DND-41 (cell line): ENCODE measurements around the gene TM4SF20.

ENCODE experiments used
- ATAC-seq: fragments of 200-7000 bp; cut with Tn5 transposase; 3 replicates; pipeline ENCODE4 v1.9.1; 2021; ENCODE audit warnings: low read depth; ENCODE audit not compliant: insufficient read depth
- DNase-seq: peaks from one replicate; pipeline ENCODE4 v3.0.0-alpha.2; 2020
- H2AFZ ChIP-seq: 2 replicates; pipeline ENCODE4 v1.6.0; 2012; ENCODE audit warnings: low read depth, low read length
- H3K27ac ChIP-seq: 2 replicates; pipeline ENCODE4 v1.5.1; 2012; ENCODE audit warnings: low read length, inconsistent platforms
- H3K27me3 ChIP-seq: fragments of 200-600 bp; sonication (generic); 2 replicates; pipeline ENCODE4 v1.6.0; 2012; ENCODE audit warnings: low read length, mild to moderate bottlenecking, inconsistent platforms; ENCODE audit not compliant: insufficient read depth, poor library complexity
- H3K36me3 ChIP-seq: 2 replicates; pipeline ENCODE4 v1.5.1; 2012; ENCODE audit warnings: low read length, inconsistent platforms; ENCODE audit not compliant: insufficient read depth
- H3K4me1 ChIP-seq: 2 replicates; pipeline ENCODE4 v1.5.1; 2012; ENCODE audit warnings: mild to moderate bottlenecking, low read length; ENCODE audit not compliant: insufficient read depth
- H3K4me2 ChIP-seq: 2 replicates; pipeline ENCODE4 v1.6.0; 2012; ENCODE audit warnings: mild to moderate bottlenecking, moderate library complexity, low read length, inconsistent platforms; ENCODE audit not compliant: insufficient read depth
- H3K4me3 ChIP-seq, 2 experiments: fragments of 200-600 bp in 1 of 2; shearing (Covaris generic) in 1 of 2; 2 replicates each; pipeline ENCODE4 v1.5.1; 2012 to 2016; ENCODE audit warnings: inconsistent platforms in 2 of 2, low read length in 2 of 2, mild to moderate bottlenecking in 2 of 2, low read depth in 1 of 2, moderate library complexity in 1 of 2
- H3K79me2 ChIP-seq: 2 replicates; pipeline ENCODE4 v1.6.0; 2012; ENCODE audit warnings: low read length, inconsistent platforms; ENCODE audit not compliant: insufficient read depth
- H3K9ac ChIP-seq: 2 replicates; pipeline ENCODE4 v1.6.0; 2012; ENCODE audit warnings: low read depth, mild to moderate bottlenecking, inconsistent platforms, low read length, moderate library complexity
- H3K9me3 ChIP-seq: 2 replicates; pipeline ENCODE4 v1.5.1; 2012; ENCODE audit warnings: low read length, moderate library complexity, mild to moderate bottlenecking, inconsistent platforms; ENCODE audit not compliant: insufficient read depth, severe bottlenecking
- H4K20me1 ChIP-seq: 2 replicates; pipeline ENCODE4 v1.6.0; 2012; ENCODE audit warnings: low read length; ENCODE audit not compliant: insufficient read depth
- CTCF ChIP-seq: IDR thresholded peaks from 2 replicates; pipeline ENCODE4 v1.5.1; 2012; ENCODE audit warnings: borderline replicate concordance, low read length, moderate library complexity, mild to moderate bottlenecking; ENCODE audit not compliant: poor library complexity, severe bottlenecking; ENCODE audit errors: extremely low read depth
- EZH2 ChIP-seq: IDR thresholded peaks from 3 replicates; pipeline ENCODE4 v1.6.1; 2012; ENCODE audit warnings: borderline replicate concordance, low read depth, mild to moderate bottlenecking, moderate library complexity, low read length, inconsistent platforms; ENCODE audit not compliant: severe bottlenecking

Gene TM4SF20

GRCh38 chr2:227397562-227397961, 18.5 kb upstream of the TM4SF20 start:
- ATAC-seq (no peak), DNase-seq (no peak)
- H3K79me2 ChIP-seq, result no peaks in the 10 kb centered on the region
- H3K36me3 ChIP-seq, result no peaks in the 10 kb centered on the region
- no peaks in the 10 kb centered on the region for H3K27me3 ChIP-seq
- H3K27ac ChIP-seq, result no peak overlapping the region
- no peak overlapping the region for H3K4me3 ChIP-seq
- no peak overlapping the region for H2AFZ ChIP-seq
- TF ChIP-seq CTCF, result no peak
- TF ChIP-seq EZH2, result no peak
- H3K9me3 ChIP-seq, result no peaks in the 10 kb centered on the region
- H3K4me1 ChIP-seq, result no peaks in the 10 kb centered on the region
- H3K9ac ChIP-seq, result no peak overlapping the region
- no peak overlapping the region for H3K4me2 ChIP-seq
- no peaks in the 10 kb centered on the region for H4K20me1 ChIP-seq

- H4K20me1 ChIP-seq, result no peaks in the 10 kb centered on the region
- no peaks in the 10 kb centered on the region for H3K27me3 ChIP-seq
- no peak for DNase-seq
- no peak overlapping the region for H3K9ac ChIP-seq
- no peaks in the 10 kb centered on the region for H3K79me2 ChIP-seq
- H3K9me3 ChIP-seq, result no peaks in the 10 kb centered on the region
- H2AFZ ChIP-seq, result no peak overlapping the region
- no peaks in the 10 kb centered on the region for H3K36me3 ChIP-seq
- no peak for ATAC-seq
- H3K4me3 ChIP-seq, result no peak overlapping the region
- H3K4me1 ChIP-seq, result no peaks in the 10 kb centered on the region
- no peak overlapping the region for H3K4me2 ChIP-seq
- H3K27ac ChIP-seq, result no peak overlapping the region
- TF ChIP-seq EZH2 (no peak), CTCF (no peak)
Observed at GRCh38 chr2:227395556-227395955, 16.4 kb upstream of the TM4SF20 start.

- Histone ChIP-seq H2AFZ (no peak overlapping the region), H3K4me1 (no peaks in the 10 kb centered on the region), H4K20me1 (no peaks in the 10 kb centered on the region), H3K4me2 (no peak overlapping the region), H3K27me3 (no peaks in the 10 kb centered on the region), H3K4me3 (no peak overlapping the region), H3K9ac (no peak overlapping the region), H3K36me3 (no peaks in the 10 kb centered on the region), H3K27ac (no peak overlapping the region), H3K79me2 (no peaks in the 10 kb centered on the region), H3K9me3 (no peaks in the 10 kb centered on the region)
- DNase-seq (no peak), ATAC-seq (no peak)
- TF ChIP-seq EZH2, result no peak
- TF ChIP-seq CTCF, result no peak
Observed at GRCh38 chr2:227394401-227394800, 15.3 kb upstream of the TM4SF20 start.

GRCh38 chr2:227390468-227391256, 11.6 kb upstream of the TM4SF20 start:
- H3K9ac ChIP-seq, result no peak overlapping the region
- H4K20me1 ChIP-seq, result no peaks in the 10 kb centered on the region
- H3K27me3 ChIP-seq, result no peaks in the 10 kb centered on the region
- no peak overlapping the region for H3K4me3 ChIP-seq
- no peak overlapping the region for H3K27ac ChIP-seq
- TF ChIP-seq EZH2, result no peak
- TF ChIP-seq CTCF, result no peak
- no peaks in the 10 kb centered on the region for H3K79me2 ChIP-seq
- no peak overlapping the region for H3K4me2 ChIP-seq
- no peaks in the 10 kb centered on the region for H3K4me1 ChIP-seq
- H2AFZ ChIP-seq, result no peak overlapping the region
- DNase-seq (no peak), ATAC-seq (no peak)
- H3K36me3 ChIP-seq, result no peaks in the 10 kb centered on the region
- no peaks in the 10 kb centered on the region for H3K9me3 ChIP-seq
